SK-N-DZ (cell line): Measurements from ENCODE around the gene REPS1.
"Not testable (repeated sequence)": the region's sequence is repeated elsewhere in the genome, so short reads cannot be mapped to it uniquely, and the experiment has no call there.

ENCODE experiments used
- DNase-seq: peaks from one replicate; pipeline ENCODE4 v3.0.0-alpha.2; 2015; ENCODE audit warnings: low spot score

The REPS1 gene

DNA sequence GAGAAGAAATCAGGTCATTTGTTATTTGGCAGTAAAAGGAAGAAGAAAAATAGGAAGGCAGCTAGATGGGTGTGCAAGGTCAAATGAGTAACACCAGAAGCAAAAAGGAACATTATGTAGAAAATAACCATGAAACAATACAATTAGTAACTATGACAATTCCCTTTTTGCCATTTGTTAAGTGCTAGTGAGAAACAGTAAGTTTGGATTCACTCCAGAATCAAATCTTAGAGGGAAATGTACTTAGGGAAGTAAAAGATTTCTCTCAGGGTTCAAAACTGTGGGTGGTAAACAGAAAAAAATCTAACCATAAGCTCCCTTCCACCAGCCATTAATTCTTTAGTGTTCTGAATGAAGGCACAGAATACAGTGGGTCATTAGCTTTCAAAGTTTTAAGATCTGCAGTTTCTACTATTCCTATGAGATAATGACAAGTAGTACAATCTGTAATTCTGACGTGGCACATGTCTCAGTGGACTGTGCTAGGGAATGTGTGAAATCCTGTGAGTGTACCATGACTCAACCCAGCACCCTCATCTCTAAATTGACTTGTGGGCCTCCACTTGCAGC lies 17.1 kb downstream of the REPS1 start:
- no peak for DNase-seq

DNA sequence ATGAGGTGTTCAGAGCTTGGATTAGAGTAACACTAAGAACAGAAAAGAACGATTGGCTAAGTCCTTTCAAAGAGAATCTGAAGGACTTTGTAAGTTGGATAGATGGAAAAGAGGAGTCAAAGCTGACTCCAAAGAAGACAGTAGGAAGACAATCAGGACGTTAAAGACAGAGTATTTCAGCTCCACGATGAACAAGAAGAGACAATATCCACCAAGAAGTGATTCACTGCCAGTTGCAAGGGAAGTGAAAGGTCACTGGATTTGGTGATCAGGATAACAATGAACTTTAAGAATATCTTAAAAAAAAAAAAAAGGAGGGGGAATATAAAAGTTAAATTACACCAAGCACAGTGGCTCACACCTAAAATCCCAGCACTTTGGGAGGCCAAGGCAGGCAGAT lies 17.9 kb downstream of the REPS1 start:
- DNase-seq, result no peak

DNA sequence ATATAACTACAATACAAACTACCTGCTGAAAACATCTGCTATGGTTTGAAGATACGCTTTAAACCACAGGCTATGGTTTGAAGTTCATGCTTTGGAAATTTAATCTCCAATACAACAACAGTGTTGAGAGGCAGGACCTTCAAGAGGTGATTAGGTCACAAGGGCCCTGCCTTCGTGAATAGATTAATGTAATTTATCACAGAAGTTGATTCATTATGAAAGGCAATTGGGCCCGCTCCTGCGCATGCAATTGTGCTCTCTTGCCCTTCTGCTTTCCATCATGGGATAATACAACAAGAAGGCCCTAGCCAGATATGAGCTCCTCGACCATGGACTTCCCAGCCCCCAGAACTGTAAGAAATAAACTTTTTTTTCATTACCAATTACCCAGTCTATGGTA lies 21.2 kb downstream of the REPS1 start:
- peak; percentile 44 for DNase-seq

DNA sequence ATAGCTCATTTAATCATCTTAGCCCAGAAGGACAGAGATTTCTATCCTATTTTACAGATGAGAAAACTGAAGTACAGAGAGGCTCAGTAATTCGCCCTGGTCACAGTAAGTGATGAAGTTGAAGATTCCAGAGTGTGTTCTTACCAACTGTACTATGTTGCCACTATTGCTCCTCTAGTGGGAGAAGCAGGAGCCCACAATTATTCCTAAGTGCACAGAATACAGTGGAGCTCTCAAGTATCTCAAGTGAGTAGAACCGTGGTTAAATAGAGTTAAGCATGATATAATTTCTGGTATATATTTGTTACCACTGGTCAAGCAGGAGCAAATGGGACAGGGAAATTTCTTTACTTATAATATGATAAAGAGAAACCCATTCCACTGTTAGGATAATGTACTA lies 22.1 kb downstream of the REPS1 start:
- no peak for DNase-seq

DNA sequence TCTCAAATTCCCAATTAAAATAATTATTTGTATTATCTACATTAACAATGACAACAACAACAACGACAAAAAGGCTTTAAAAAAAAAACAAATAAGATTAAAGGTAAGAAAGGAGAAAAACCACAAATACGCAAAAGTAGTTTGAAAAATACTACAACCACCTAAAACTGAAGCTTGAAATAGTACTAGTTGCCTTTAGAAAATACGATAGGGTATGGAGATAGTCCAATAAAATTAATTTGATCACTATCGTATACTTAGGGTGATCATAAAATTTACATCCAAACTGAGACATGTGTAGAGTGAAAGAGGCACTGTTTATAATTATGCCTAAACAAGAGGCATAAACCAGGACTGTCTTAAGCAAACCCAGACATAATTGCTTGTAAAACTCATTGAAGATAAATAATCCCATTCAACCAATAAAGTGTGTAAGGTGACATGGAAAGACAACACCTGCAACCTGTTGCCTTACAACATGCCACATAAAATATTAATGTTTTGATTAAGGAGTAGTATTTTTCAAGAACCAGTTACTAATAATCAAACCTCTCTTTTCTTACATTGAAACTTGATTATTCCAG lies 22.7 kb downstream of the REPS1 start:
- DNase-seq, result no peak

DNA sequence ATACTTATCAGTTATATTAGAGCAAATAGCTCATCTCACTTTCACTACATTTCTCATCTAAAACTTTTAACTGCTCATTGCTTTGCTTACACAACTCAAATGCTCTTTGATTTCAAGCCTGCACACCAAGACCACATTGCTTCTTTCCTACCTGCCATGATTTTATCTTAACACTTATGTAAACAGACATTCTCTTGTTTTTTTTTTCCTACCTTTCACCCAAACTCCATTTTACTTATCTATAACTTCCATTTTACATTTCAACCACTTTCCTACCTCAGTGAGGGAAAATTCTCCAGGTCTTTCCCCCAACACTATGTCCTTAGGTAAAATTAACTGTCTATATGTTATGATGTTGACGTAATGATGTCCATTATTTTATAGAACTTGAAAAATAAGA lies 24.0 kb downstream of the REPS1 start:
- no peak for DNase-seq

DNA sequence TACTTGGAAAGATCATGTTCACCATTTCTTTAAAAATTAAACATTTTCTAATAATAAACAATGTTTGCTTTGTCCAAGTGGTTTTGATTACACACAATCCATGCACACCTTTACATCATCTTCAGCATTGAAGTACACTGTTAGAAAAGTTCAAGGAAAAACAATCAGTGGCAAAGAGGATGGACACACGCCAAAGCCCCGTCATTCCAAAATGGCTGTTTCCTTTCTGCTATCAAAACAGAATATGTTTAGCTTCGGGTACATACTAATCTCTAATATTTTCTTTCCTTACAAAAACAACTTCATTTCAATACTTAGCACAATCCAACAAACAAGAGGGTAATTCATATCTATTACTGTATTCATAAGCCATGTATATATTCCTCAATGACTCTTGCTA lies 24.5 kb downstream of the REPS1 start:
- no peak for DNase-seq

DNA sequence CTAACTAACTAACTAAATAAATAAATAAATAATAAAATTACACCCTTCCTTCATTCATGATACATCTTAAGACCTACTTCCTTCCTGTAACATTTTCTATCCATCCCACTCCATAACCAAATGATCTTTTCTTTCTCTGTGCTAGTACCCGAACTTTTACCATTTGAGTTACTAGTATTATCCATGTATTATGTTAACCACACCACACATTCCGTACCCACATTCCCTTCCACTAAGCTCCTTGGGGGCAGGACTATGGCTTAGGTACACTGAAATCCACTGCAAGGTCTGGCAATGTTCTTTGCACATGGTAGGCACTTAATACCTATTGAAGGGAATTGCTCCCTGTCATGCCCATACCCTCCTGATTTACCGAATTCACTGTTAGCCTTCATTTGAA lies 24.9 kb downstream of the REPS1 start:
- DNase-seq, result no peak

DNA sequence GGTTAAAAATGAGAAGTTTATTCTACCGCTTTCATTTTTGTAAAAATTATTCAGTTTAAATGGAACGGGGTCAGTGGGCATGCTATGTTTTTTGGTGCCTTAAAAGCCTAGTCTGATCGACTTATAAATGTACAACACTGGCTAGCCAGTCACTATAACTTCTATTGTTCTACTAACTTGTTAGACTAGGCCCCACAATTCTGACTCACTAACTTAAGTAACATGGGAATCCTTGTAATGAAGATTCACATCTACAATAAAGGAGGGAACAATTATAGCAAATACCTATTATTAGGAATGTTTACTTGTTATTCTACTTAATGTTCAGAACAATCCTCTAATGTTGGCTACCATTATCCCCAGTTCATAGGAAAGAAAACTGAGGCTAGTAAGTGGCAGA lies 28.5 kb downstream of the REPS1 start:
- DNase-seq, result no peak

DNA sequence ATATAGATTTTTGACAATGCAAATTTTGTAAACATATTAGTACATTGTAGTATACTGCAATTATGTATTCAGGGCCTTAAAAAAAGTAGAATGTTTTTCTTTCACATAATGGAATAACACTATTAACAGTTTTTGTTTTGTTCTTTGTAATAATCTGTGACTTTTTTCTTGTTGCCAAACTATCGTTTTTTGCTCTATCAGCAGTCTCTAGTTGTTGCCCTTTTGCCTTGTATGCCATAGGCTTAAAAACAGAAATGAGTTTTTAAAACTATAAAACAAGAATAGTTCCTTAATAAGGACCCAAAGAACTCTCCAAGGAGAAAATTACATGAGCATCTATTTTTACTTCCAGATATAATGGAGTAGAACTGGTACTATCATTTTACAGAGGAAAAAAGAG lies 29.5 kb downstream of the REPS1 start:
- no peak for DNase-seq

DNA sequence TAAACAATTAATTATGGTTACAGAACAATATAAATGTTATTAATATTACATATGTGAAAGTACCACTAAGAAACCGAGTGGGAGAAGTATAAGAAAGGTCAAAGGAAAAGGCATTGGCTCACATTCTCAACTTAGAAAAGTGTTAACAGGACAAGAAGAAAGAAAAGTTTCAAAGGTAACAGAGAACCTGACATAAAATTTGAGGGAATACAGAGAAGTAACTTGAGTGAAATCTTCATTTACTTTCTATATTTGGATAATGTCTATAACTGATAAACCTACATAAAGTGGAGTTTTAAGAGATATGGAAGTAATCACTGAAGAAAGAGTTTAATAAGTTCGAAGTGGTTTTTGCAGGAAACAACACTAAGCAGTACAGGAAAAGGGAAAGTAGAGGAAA lies 30.1 kb downstream of the REPS1 start:
- no peak for DNase-seq

DNA sequence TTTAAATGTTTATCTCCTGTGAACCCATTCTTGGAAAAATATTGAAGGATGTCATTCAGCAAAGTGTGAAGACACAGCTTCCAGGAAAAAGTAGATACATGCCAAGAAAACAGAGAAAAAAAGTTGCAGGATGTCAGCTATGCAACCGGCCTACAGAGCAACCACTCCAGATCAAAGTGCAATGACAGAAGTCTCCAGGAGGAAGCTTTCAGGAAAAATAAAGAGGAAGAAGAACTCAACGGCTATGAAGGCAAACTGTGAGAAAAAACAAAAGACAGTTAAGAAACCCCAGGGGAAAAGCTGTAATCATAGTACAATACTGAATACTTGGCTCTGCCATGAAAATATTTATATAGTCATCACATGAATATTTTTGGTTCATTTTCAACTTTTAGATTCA lies 30.6 kb downstream of the REPS1 start:
- no peak for DNase-seq

DNA sequence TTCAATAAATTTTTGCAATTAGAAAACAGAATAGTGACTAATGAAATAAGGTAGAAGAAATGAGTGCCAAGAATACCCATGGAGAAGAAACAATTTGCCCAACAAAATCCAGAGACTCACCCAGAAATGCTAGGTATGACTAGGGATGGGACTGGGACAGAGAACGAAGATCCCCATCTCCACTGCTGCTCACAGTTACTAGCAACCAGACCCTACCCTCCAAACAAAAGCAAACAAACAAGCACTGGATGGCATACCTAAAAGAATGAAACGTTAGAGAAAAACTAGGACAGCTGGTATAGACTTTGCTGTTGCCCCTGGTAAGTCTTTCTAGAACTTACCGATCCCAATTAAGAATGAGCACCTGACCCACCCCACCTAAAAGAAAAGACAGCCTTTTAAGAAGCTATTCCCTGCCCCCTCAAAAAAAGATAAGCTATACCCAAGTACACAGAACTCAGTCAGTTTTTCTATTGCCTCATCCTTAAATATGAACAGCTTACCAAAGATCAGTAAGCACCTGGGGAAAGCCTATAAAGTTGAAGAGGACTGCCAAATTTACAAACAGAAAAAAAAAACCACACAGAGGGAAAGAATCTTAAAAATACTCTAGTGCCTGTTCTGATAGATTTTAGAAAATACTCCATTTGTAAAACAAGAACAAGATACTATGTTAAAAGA lies 31.7 kb downstream of the REPS1 start:
- DNase-seq, result no peak

DNA sequence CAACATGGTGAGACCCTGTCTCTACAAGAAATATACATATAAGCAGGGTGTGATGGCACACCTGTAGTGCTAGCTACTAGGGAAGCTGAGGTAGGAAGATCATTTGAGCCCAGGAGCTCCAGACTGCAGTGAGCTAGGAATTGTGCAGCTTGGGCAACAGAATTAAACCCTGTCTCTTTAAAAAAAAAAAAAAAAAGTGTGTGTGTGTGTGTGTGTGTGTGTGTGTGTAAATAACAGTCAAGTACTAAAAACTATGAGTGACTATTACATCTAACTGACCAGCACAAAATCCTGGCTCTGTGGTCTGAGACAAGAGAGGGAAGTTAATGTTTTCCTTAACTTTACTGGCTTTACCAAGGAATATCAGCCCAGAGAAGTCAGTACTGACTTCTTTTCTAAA lies 32.8 kb downstream of the REPS1 start:
- DNase-seq, result no peak

DNA sequence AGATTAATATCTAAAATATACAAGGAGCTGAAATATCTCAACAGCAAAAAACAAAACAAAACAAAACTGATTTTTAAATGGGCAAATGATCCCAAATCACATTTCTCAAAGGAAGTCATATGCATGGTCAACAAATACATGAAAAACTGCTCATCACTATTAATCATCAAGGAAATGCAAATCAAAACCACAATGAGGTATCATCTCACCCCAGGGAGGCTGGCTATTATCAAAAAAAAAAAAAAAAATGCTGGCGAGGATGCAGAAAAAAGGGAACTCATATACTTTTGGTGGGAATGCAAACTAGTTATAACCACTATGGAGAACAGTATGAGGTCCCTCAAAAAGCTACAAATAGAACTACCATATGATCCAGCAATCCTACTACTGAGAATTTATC lies 34.6 kb downstream of the REPS1 start:
- no peak for DNase-seq

DNA sequence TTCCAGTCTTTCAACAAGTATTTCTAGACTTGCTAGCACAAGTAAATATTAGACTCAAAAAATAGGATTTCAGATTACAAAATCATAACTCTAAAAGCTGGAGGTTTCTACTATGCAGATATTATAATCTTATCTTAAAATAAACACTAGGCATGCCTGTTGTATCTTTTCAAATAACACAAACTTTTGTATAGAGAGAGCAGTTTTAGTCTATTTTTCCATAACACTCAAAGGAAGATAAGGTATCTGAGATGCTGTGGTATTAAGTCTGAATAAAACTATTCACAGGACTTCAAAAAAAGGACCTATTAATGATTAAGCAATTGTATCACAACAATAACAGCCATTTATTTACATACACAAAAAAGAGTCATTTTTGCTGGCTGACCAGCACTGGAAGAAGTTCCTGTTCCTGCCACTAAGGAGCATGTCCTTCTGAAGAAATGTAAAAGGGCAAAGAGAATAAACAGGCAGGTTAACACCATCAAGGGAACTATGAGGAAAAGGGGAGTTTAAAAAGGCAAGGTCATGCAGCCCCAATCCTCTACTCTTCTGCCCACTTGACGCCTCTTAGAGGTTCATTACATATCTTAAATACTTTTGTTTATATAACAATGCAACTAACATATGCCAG lies 39.4 kb downstream of the REPS1 start:
- DNase-seq, result no peak

DNA sequence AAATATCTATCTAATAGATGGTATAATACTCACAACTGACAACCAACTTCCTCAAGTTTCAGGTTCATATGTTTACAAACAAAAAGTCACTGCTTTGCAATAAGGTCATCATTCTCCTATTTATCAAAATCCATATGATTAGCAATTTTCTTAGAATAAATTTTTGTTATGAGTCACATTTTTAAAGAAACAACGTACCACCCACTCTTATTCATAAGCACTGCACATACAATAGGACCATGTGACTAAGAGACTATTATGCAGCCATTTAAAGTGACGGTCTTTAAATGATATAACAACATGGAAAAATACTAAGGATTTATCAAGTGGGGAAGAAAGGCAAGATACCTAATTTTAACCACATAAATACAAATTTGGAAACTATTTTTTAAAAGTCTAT lies 40.0 kb downstream of the REPS1 start:
- no peak for DNase-seq

DNA sequence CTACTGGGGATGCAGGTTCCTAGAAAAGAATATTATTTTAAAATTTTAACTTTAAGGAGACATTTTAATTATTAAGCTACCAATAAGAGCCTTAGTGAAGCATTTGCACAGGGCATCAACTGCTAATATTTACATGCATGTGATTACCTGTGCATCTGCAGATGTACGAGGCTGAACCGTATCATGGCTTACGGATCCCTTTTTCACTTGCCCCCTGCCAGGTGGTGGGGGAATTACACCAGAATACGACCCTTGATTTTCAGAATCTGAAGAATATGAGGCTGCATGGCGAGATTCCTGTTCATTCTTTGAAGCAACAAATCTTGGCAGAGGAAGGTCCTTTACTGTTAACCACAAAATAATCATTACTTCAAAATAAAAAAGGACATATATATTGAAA lies 42.7 kb downstream of the REPS1 start:
- peak; percentile 33 for DNase-seq

DNA sequence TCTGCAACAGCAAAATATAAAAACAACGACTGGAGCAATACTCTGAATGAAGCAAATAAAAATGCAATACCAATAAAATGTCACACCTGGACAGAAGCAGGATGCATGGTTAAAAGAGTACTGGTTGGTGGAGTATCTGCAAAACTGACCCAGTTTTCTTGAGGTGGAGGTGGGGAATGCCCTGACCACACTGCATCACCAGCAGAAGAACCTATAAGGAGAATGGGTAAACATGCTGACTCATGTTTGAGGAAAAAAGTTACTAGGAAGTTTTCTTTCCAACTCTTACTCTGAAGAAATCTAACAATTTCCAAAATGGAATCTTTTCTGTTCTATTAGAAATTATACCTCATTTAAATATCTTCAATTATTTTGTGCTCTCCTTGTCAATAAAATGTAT lies 43.6 kb downstream of the REPS1 start:
- no peak for DNase-seq

DNA sequence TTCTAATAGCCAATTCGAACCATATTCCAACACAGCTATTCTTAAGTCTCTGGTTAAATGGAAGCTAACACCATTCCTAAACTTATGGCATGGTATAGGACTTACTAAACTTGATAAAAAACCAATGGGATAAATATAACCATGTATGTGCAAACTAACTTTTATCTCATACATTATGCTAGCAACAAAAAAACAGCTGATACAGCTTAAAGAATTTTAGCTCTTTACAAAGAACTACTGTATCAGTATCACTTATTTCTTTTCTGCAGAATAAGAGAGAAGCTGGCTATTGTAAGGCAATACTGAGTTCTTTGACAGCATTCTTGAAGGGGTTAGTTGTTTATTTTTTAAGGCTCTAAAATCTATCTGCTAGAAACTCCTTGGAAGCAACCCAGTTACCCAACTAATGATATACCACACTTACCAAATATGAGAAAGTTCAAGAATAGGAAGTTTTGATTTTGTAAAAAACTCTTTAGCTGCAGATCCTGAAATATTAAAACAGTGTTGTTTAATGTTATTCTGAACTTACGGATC lies 44.9 kb downstream of the REPS1 start:
- DNase-seq, result no peak

DNA sequence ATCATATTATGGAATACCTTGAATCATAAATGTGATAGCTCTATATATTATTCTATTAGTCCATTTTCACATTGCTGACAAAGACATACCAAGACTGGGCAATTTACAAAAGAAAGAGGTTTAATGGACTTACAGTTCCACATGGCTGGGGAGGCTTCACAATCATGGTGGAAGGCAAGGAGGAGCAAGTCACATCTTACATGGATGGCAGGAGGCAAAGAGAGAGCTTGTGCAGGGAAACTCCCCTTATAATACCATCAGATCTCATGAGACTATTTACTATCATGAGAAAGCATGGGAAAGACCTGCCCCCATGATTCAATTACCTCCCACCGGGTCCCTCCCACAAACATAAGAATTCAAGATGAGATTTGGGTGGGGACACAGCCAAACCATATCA lies 51.2 kb downstream of the REPS1 start:
- not testable (repeated sequence) for DNase-seq

DNA sequence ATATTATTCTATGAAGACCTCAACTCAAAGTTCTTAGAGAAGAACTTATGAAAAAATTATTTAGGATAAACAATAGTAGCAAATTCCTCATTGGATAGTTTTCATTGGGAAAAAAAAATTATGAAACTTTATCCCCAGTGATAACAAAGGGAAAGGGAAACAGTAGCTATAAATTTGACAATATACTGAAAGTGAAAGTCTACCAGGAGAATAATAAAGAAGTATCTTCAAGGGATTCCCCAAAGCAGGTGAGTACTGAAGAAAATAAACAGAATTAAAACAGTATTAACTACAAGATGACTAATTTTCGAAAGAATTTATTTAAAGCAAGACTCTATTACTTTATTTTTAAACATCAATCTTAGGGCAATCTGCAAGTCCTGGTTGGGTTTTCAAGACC lies 56.4 kb downstream of the REPS1 start:
- DNase-seq, result no peak

DNA sequence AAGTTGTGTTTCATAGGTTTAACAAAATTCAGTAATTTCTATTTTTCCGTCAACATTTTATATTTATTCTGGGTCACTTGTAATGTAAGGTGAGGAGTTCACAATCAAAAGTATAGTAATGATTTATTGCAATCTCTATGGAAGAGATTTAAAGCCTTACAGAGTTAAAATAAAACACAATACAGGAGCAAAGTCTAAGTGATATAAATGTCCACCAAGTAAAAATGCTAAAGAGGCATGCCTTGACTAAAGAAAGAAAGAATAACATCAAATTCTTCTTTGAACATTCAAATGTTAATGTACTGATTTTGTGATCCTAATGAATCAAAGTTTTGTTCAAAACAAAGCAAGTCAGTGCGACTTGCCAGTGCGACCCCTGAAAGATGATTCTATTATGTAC lies 61.5 kb downstream of the REPS1 start:
- no peak for DNase-seq
